Astrocyte of the hippocampus (primary cell): ENCODE results near the gene CD55.

Experiments
- DNase-seq: peaks from one replicate; pipeline ENCODE4 v3.0.0; 2011; ENCODE audit warnings: low read depth, low spot score

CD55 gene

DNA sequence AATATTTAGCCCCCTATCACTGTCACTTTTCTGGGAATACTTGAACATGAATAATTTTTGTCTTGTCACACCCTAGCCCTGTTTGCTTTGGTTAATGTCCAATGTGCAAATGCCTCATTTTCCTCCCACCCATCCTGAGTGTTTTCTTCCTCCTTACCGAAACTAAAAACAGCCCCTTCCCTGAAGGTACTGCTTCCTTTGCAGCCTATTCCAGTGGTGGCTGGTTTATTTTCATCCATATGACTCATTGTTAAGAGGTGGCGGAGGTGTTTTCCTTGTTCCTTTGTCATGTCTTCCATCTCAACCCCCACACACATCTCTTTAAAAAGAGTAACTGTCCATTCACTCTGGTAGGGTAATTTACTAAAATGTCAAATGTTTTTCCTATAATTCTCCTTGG lies 40.4 kb downstream of the CD55 start:
- DNase-seq = no peak

- DNase-seq = no peak
Observed at GRCh38 chr1:207362962-207363860, 41.7 kb downstream of the CD55 start.

DNA sequence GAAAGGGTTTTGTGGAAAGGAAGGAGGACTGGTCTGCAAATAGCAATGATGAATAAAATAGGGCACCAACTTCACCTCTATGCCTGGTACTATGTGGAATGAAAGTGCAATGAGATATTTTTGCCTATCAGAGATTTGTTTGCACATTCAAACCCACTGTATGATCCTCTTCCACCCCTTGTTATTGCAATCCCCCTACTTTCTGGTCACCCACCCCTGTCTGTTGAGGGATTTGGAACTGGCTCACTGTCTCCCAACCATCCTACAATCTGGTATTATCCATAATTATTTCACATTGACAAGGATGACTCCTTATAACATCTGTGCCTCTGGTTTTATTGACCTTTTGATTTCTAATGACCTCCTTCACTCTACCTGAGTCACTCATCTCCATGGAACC lies 42.4 kb downstream of the CD55 start:
- DNase-seq = no peak

DNA sequence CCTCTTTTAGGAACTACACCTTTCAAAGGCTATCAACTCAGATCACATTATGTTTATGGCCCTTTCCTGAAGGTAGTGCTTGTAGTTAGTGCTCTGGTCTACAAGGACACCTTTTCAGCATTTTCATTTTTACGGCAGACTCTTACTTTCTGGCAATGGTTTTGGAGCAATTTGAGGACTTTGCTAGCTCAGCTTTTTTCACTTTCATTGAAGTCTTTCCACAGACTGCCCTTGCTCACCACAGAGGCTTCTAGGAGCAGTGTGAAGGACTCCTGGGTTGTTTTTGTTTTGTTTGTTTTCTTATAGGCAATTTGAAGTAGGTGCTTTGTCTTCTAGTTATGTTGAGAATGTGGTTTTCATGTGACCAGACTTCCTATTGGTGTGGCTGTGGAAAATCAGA lies 43.1 kb downstream of the CD55 start:
- DNase-seq = no peak

GRCh38 chr1:207365063-207365462 lies 43.6 kb downstream of the CD55 start:
- DNase-seq = no peak

DNA sequence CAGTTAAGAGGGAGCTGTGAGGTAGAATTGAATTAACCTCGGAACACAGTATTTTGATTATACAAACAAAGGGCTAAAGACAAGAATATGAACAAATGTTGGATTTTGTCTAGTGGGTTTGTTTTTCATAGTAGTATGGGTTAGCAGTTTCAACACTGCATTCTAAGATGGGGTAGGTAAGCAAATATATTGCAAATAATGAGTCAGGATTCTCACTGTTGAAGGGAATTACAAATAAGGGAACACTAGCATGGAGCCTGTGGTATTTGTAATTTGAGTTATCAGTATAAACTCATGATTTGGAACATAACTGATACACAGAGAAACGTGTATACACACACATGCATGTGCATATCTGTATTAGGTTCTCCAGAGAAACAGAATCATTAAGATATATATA lies 44.5 kb downstream of the CD55 start:
- no peak for DNase-seq

DNA sequence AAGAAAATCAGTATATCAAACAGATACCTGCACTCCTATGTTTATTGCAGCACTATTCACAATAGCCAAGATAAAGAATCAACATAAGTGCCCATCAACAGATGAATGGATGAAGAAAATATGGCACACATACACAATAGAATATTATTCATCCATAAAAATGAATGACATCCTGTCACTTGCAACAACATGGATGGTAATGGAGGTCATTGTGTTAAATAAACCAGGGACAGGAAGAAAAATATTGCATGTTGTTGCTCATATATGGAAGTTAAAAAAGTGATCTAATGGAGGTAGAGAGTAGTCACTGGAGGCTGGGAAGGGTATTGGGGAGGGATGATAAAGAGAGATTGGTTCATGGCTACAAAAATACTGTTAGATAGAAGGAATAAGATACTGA lies 67.2 kb downstream of the CD55 start:
- DNase-seq = no peak

DNA sequence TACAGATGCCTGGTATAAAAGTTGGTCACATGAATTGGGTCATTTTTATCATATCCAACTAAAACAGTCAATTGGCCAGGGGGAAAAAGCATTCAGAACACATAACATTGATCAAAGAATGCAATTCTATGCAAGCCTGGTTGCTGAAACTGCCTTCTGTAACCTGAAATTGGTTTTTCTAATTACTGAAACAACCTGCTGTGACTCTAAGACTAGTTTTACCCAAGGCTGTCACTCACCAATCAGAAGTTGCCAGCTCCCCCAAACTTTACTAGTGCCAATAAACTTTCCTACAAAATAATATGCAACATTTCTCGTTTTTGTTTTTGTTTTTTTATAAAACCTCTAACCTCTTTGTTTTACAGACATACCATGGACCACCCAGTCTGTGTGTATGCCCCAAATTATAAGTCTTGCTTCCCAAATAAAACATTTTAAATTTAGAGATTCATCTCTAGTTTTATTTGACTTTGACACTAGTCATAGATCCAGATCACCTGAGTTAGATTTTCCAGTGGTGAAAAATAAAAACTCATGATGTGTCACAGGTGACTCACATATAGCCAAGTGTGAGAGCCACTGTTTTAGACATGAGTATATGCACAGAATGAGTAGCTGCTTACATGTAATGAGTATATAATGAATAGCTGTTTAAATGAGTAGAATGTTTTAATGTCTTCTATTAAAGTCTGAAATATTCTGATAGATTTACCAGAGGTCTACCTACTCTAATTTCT lies 68.4 kb downstream of the CD55 start:
- peak; percentile 11 for DNase-seq

- peak; percentile 82 for DNase-seq
Observed at GRCh38 chr1:207393610-207394009, 72.1 kb downstream of the CD55 start.

DNA sequence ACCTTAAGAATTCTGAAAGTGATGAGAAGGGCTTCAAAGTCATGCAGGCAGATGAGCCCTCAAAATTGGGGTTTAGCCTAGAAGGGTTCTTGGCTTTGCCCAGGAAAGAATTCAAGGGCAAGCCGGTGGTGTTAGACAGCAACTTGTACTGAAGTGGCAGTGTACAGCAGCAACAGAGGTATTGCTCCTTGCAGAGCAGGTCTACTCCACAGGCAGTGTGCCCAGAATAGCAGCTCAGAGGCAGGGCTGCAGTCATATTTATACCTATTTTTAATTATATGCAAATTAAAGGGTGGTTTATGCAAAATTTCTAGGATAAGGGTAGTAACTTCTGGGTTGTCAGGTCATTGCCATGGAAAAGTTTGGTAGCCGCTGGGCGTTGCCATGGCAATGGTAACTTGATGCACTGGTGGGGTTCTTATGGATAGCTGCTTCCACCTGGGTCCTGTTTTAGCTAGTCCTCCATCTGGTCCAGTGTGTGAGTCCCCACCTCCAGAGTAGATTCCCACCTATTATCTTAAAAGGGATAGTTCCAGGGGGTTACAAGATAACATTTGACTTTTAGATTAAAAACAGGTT lies 74.8 kb downstream of the CD55 start:
- DNase-seq = no peak

DNA sequence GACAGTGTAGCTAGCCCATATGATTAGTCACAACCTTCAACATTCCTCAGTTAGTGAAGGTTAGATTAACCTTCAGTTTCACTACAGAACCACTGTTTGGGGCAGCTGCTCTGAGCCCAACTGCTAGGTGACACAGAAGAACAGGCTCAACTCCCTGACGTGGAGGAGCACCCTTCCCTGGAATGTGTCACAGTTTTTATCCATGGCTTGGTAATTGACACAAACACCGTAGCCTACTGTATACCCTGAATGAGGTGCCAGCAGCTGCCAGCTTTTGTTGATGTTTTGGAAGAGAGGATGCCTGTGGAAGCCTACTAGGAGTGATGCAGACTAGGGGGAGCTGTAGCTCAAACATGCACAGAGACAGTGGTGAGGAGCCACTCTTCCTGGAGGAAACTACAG lies 76.0 kb downstream of the CD55 start:
- peak; percentile 3 for DNase-seq

DNA sequence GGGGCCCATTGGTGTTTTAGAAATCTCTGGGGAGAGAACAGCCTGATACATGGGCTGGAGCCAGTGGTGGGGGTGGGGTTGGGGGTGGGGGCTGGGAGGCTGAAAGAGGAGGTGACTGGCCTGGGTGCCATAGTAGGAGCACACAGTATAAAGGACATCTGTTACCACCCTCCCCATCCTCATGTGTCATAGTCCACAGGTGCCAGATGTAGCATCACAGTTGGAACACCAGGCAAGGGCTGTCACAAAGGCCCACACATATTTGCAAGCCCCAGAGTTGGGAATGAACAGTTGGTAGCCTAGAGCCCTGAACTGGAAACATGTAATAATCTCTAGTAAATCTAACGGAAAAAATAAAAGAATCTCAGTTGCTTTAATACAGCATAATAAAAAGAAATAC lies 77.5 kb downstream of the CD55 start:
- DNase-seq = no peak

GRCh38 chr1:207401578-207401977 lies 80.1 kb downstream of the CD55 start:
- no peak for DNase-seq

DNA sequence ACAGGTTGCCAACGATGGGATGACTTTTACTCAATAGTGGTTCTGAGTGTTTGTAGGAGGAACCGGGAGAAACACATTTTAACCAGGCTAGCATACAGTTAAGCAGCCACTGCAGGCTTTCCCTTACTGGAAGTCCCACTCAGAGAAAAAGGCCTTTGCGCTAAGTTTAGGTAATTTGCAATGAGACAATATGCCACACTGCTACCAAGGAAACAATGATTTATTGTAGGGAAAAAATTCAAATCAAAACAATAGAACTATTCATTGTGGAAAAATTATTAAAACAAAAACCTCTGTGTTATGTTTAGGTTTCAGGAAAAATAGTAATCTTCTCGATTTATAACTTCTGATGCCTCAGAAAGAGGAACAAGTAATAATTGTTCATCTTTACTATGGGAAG lies 81.3 kb downstream of the CD55 start:
- DNase-seq = no peak

DNA sequence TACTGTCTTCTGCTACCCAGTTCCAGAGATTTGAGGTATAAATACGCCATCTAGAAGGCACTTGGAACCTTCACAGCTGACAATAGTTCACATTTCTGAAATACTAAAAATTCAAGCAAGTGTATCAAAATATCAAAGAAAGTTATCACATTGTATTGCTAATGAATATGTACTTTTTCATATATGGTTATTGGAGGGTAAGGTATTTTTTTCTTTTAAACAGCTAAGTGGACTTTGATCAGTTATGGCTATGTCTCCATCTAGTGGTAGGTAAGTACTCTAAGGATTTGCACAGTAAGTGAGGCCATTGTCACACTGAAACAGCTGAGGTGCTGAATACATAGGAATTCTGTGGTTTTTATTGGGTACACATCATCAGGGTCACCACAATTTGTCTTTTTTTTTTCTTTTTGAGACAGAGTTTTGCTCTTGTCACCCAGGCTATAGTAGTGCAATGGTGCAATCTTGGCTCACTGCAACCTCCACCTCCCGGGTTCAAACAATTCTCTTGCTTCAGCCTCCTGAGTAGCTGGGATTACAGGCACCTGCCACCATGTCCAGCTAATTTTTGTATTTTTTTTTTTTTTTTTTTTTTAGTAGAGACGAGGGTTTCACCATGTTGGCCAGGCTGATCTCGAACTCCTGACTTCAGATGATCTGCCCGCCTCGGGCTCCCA lies 83.5 kb downstream of the CD55 start:
- DNase-seq = peak; percentile 72

- DNase-seq = no peak
Observed at GRCh38 chr1:207405814-207406213, 84.3 kb downstream of the CD55 start.

DNA sequence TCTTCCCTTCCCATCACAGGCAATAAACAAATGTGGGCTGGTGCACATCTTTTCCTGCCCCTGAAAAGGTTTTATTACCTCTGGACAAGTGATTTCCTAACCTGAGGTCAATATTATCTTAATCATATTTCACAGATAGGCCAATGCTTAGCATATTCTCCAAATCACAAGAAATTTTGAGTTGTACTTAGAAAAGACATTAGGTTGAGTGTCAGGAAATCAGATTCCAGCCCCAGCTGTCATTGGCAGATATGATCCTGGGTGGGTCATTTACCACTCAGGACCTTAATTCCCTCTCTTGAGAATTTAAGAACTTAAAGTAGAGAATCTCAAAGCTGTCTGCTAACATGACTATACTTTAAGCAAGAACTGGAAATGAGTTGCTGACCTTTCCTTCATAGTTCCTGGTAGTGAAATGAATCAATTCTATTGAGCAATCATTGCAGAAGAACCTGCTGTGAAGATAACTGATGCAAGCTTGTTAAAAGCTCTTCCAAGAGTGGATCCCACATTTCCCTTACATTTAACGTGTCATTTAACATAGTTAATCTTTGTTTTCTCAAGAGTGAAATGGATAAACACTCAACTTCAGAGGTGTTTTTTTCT lies 86.3 kb downstream of the CD55 start:
- no peak for DNase-seq
